HG03025 (cell line): Measurements from ENCODE around the gene HOMER3.

Experiments used
- ATAC-seq: cut with Tn5 transposase; IDR thresholded peaks from one replicate; pipeline ENCODE4 v1.9.1; 2021; ENCODE audit warnings: mild to moderate bottlenecking, moderate library complexity; ENCODE audit not compliant: unreplicated experiment, low FRiP score

HOMER3 gene

DNA sequence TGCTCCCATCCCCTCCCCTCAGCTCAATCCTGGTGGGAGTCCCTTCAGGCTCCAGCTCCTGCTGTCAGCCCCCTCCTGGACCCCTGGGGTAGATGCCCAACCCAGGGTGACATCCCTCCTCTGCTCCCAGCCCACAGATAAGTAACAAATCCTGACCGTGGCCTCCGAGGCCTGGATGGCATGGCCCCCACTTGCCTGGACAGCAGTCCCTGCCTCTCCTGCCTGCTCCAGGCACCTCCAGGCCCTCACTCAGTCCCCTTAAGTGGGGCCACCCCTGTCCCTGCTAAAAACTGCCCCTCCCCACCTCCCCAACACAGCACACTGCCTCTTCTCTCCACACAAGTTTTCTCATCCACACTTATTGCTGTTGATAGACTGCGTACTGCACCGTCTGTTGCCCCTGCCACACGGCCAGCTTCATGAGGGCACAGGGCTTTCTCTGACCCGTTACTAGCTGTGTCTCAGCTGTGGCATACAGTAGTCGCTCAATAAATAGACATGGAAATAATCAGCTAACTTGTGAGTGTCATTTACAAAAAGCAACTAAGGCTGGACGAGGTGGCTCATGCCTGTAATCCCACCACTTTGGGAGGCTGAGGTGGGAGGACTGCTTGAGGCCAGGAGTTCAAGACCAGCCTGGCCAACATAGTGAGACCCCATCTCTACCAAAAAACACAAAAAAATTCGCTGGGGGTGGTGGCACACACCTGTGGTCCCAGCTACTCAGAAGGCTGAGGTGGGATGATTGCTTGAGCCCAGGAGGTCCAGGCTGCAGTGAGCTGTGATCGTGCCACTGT, 50.9 kb downstream of the HOMER3 start:
- ATAC-seq = no peak

DNA sequence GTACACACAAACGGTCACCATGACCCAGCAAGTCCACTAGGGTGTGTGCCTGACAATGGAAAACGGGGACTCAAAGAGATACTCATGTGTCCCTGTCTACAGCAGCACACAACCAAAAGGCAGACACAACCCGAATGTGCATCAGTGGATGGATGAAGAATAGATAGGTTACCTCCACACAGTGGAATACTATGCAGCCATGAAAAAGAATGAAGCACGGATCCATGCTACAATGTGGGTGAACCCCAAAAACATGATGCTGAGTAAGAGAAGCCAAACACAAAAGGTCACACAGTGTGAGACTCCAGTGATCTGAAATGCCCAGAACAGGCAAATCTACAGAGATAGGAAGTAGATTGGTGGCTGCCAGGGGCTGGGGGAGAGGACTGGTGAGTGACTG, 54.0 kb downstream of the HOMER3 start:
- no peak for ATAC-seq

DNA sequence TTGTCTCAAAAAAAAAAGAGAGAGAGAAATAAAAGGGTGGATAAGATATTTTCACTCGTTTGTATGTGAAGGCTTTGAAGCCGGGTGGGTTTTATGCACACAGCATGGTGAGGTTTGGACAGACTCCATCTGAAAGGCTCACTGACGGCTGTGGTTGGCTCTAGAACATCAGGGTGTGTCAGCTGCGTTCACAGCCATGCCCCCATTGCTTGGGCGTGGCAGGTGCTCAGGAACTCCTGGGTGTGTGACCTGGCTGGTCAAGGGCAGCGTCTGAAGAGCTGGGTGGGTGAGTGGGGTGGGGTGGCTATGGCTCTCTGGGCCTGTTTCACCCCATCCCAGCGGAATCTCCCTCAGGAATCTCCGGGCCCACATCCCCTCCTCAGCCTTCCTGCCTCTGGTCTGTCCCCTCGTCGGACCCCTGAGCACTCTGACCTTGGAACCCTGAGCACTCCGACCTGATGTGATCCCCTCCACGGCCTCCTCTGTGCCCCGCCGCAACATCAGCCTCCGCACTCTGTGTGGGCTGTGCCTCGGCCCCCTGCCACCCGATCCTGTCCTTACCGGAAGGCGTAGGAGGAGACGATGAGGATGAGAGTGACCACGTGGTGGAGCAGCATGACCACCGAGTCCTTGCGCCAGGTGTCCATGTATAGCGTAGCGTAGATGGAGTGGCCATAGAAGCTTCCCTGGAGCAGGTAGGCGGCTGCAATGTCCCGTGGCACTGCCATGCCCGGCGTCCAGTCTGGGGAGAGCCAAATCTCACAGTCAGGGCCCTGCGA, 57.3 kb downstream of the HOMER3 start:
- no peak for ATAC-seq

DNA sequence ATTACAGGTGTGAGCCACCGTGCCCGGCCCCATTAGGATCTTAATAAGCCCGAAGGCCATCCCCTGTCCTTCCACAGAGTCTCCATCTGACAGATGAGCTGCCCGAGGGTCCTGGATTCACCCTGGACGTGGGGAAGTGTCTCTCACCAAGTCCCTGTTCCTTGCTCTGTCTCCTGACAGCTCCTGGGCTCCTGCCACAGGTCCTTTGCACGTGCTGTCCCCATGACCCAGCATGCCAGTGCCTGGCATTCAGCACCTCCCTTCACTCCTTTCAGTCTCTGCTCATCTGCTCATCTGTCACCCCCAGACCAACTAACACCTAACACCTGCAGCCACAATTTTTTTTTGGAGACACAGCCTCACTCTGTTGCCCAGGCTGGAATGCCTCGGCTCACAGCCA, 59.5 kb downstream of the HOMER3 start:
- ATAC-seq = no peak

DNA sequence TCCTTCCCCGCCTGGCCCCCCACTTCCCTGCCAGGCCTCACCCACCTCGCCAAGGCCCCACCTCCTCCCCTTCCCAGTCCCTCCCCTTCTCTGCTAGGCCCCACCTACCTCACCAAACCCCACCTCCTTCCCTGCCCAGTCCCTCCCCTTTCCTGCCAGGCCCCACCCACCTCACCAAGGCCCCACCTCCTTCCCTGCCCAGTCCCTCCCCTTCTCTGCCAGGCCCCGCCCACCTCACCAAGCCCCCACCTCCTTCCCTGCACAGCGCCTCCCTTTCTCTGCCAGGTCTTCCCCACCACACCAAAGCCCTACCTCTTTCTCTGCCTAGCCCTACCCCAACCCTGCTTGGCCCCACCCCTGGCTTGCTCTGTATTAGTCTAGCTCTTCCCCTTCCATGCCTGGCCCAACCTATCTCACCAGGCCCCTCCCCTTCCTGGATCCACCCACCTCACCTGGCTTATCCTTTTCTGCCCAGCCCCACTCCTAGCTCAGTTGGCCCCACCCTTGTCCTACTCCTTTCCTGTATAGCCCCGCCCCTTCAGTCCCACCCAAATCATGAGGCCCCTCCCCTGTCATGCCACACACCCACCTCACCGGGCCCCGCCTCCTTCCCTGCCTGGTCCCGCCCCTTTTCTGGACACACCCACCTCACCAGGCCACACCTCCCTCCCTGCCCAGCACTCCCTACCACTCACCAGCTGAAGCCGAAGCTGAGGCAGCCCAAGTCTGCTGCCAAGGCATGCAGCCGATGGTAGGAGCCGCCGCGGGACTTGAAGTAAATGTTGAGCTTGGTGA, 61.2 kb downstream of the HOMER3 start:
- ATAC-seq = no peak
